HepG2 (cell line): ENCODE data around the gene NFILZ. TPM values are rescaled to one million over a fixed set of nuclear protein-coding genes. Genes with fewer than 3 reads are reported as not detected.

Experiments used
- ATAC-seq: fragments of 200-7000 bp; cut with Tn5 transposase; 3 replicates; pipeline ENCODE4 v1.9.1; 2020; ENCODE audit warnings: mild to moderate bottlenecking, moderate library complexity
- BruUV-seq: library from RNA; stranded (reverse); fragments of 400-500 nt; replicated peaks from 2 replicates; lab custom pipeline; 2021; lab: Mats Ljungman, UMichigan
- CTCF ChIA-PET: fragments of 300-600 bp; formaldehyde crosslinking; extraction: SDS; loops from one replicate; lab custom pipeline; 2021; ENCODE audit warnings: low total read pairs, inconsistent platforms, low intra/inter-chr PET ratio; lab: Yijun Ruan, JAX
- POLR2A ChIA-PET: fragments of 350-600 bp; sonication (Branson Sonifier 250); formaldehyde crosslinking; loops from one replicate; lab custom pipeline; 2020; ENCODE audit warnings: antibody characterized with exemption, inconsistent platforms; lab: Yijun Ruan, JAX
- DNase-seq: peaks from one replicate; pipeline ENCODE4 v3.0.0-alpha.2; 2015; ENCODE audit warnings: low spot score
- FAIRE-seq: peaks from 3 replicates; lab custom pipeline; 2011; peaks lifted over from hg19 to GRCh38; lab: Jason Lieb, UNC
- H2AFZ ChIP-seq: one replicate; pipeline ENCODE4 v1.6.1; 2011; ENCODE audit warnings: low read length, inconsistent platforms
- H3K27ac ChIP-seq: fragments of 300-600 bp; 3 replicates; pipeline ENCODE4 v1.8.0; 2011; ENCODE audit warnings: mixed run types, mild to moderate bottlenecking, mixed read lengths, low read length, inconsistent platforms; ENCODE audit not compliant: insufficient read depth; ENCODE audit errors: extremely low read length
- H3K27me3 ChIP-seq, 2 experiments: fragments of 200-600 bp in 1 of 2; 2 replicates in 1 of 2; 3 replicates in 1 of 2; pipeline versions ENCODE4 v1.6.0 to v1.8.0; 2011; ENCODE audit warnings: low read length in 2 of 2, mild to moderate bottlenecking in 2 of 2, moderate library complexity in 2 of 2, inconsistent platforms in 1 of 2; ENCODE audit not compliant: insufficient read depth in 2 of 2, control insufficient read depth in 1 of 2
- H3K36me3 ChIP-seq, 2 experiments: fragments of 200-600 bp in 1 of 2; replicated peaks in 1 of 2; 2 replicates in 1 of 2; 3 replicates in 1 of 2; pipeline versions ENCODE4 v1.5.1 to v1.8.0; 2011; ENCODE audit warnings: low read length in 2 of 2, inconsistent platforms in 1 of 2; ENCODE audit not compliant: insufficient read depth in 2 of 2, control insufficient read depth in 1 of 2
- H3K4me1 ChIP-seq: 2 replicates; pipeline ENCODE4 v1.5.1; 2012; ENCODE audit warnings: low read length, inconsistent platforms; ENCODE audit not compliant: insufficient read depth
- H3K4me2 ChIP-seq: 2 replicates; pipeline ENCODE4 v1.6.0; 2011; ENCODE audit warnings: low read depth, low read length, inconsistent platforms
- H3K4me3 ChIP-seq, 3 experiments: fragments of 200-600 bp in 1 of 3; sonication (generic), shearing (Covaris generic) in 1 of 3; replicated peaks in 1 of 3; 2 replicates each; pipeline ENCODE4 v1.5.1; 2011 to 2016; ENCODE audit warnings: low read length in 3 of 3, inconsistent platforms in 2 of 3, low read depth in 2 of 3, mild to moderate bottlenecking in 2 of 3, control low read depth in 1 of 3, mixed read lengths in 1 of 3; ENCODE audit not compliant: insufficient read depth in 1 of 3
- H3K79me2 ChIP-seq: one replicate; pipeline ENCODE4 v1.6.1; 2011; ENCODE audit warnings: low read length, inconsistent platforms; ENCODE audit not compliant: insufficient read depth
- H3K9ac ChIP-seq: 2 replicates; pipeline ENCODE4 v1.6.0; 2011; ENCODE audit warnings: mild to moderate bottlenecking, low read depth, low read length, inconsistent platforms; ENCODE audit not compliant: insufficient read depth
- H3K9me3 ChIP-seq: 2 replicates; pipeline ENCODE4 v1.5.1; 2012; ENCODE audit warnings: mild to moderate bottlenecking, low read length
- H4K20me1 ChIP-seq: 2 replicates; pipeline ENCODE4 v1.6.0; 2011; ENCODE audit warnings: inconsistent platforms, mild to moderate bottlenecking, low read length, moderate library complexity; ENCODE audit not compliant: insufficient read depth
- ATF4 ChIP-seq, 2 experiments: fragments of 450-650 bp in 1 of 2; sonication (generic) in 1 of 2; formaldehyde crosslinking; IDR thresholded peaks; 2 replicates each; pipeline versions ENCODE4 v1.5.0 to v1.8.0; 2020 to 2022; ENCODE audit warnings: mild to moderate bottlenecking in 1 of 2, missing genetic modification reagents in 1 of 2
- HES4 ChIP-seq: sonication (generic); formaldehyde crosslinking; IDR thresholded peaks from 2 replicates; pipeline ENCODE4 v1.9.0; 2021; ENCODE audit warnings: mild to moderate bottlenecking, missing genetic modification reagents, borderline replicate concordance
- NFYB ChIP-seq: sonication (generic); formaldehyde crosslinking; IDR thresholded peaks from 2 replicates; pipeline ENCODE4 v1.4.0; 2020; ENCODE audit warnings: missing genetic modification reagents
- PRDM10 ChIP-seq: sonication (generic); formaldehyde crosslinking; IDR thresholded peaks from 2 replicates; pipeline ENCODE4 v1.4.0; 2020; ENCODE audit warnings: low read depth, missing genetic modification reagents
- RFX5 ChIP-seq: IDR thresholded peaks from 2 replicates; pipeline ENCODE4 v1.6.1; 2011; ENCODE audit warnings: low read depth, low read length, improper control_type of control experiment
- SPEN ChIP-seq: sonication (generic); formaldehyde crosslinking; IDR thresholded peaks from 2 replicates; pipeline ENCODE4 v1.5.1; 2020; ENCODE audit warnings: low read depth, mild to moderate bottlenecking, missing genetic modification reagents
- ZNF280B ChIP-seq: sonication (generic); formaldehyde crosslinking; IDR thresholded peaks from 2 replicates; pipeline ENCODE4 v1.5.0; 2020; ENCODE audit warnings: missing genetic modification reagents, mild to moderate bottlenecking, borderline replicate concordance
- ZNF547 ChIP-seq: sonication (generic); formaldehyde crosslinking; IDR thresholded peaks from 2 replicates; pipeline ENCODE4 v1.5.1; 2020; ENCODE audit warnings: mild to moderate bottlenecking, missing genetic modification reagents
- ZNF652 ChIP-seq: IDR thresholded peaks from 2 replicates; pipeline ENCODE4 v1.6.1; 2016; ENCODE audit warnings: low read depth, borderline replicate concordance
- ZNF7 ChIP-seq: IDR thresholded peaks from 2 replicates; pipeline ENCODE4 v1.6.1; 2016; ENCODE audit warnings: missing biosample characterization, missing genetic modification reagents
- ZNF776 ChIP-seq: sonication (generic); formaldehyde crosslinking; IDR thresholded peaks from 2 replicates; pipeline ENCODE4 v1.4.0; 2020; ENCODE audit warnings: mild to moderate bottlenecking, missing genetic modification reagents
- WGBS: methylation state at CpG from one replicate; pipeline ENCODE4 v1.1.6; 2017; ENCODE audit warnings: low lambda C conversion rate; 5-methylcytosine and 5-hydroxymethylcytosine counted together
- in situ Hi-C: cut with HindIII; loops from 2 replicates; pipeline ENCODE4 v1.10.0; 2017; ENCODE audit warnings: low pct_unique_long_range_greater_than_20kb; ENCODE audit not compliant: extremely low pct_ligation_motif_present
- intact Hi-C: fragments of 100-400 bp; cut with micrococcal nuclease; formaldehyde crosslinking; loops from one replicate; pipeline ENCODE4 v1.10.0; 2022; ENCODE audit not compliant: unreplicated experiment
- polyA plus RNA-seq, 8 experiments: library from polyadenylated mRNA; depleted of rRNA in 3 of 8; stranded (reverse) in 7 of 8; unstranded in 1 of 8; fragments of >200 nt; fragmentation: Illumina TruSeq in 4 of 8; extraction: Trizol in 4 of 8; gene quantifications; 2 replicates each; pipeline versions ENCODE4 v1.2.1 to v1.2.3, GENCODE V29; 2011 to 2016; ENCODE audit warnings: low read depth in 4 of 8, missing spikeins in 1 of 8, mixed read lengths in 1 of 8; ENCODE audit not compliant: insufficient read depth in 1 of 8
- total RNA-seq, 5 experiments: library from RNA; depleted of rRNA; stranded (reverse); fragments of >200 nt; fragmentation: Illumina TruSeq; extraction: Trizol; gene quantifications; 2 replicates each; pipeline ENCODE4 v1.2.3, GENCODE V29; 2016; ENCODE audit warnings: low read depth in 1 of 5
- TF ChIP-seq, protein P1 (sequence below): sonication (generic); formaldehyde crosslinking; IDR thresholded peaks from 2 replicates; pipeline ENCODE4 v1.9.0; 2021; ENCODE audit warnings: missing genetic modification reagents, mild to moderate bottlenecking, borderline replicate concordance
- TF ChIP-seq, protein P2 (sequence below): sonication (generic); formaldehyde crosslinking; conservative IDR thresholded peaks from 2 replicates; pipeline ENCODE4 v1.8.0; 2022; ENCODE audit warnings: missing genetic modification reagents

The NFILZ gene
- total and polyA plus RNA-seq, 2 of the 13 experiments (the other 11 are each of a cell fraction or from before 2014, with no cell fraction given), result not detected

DNA sequence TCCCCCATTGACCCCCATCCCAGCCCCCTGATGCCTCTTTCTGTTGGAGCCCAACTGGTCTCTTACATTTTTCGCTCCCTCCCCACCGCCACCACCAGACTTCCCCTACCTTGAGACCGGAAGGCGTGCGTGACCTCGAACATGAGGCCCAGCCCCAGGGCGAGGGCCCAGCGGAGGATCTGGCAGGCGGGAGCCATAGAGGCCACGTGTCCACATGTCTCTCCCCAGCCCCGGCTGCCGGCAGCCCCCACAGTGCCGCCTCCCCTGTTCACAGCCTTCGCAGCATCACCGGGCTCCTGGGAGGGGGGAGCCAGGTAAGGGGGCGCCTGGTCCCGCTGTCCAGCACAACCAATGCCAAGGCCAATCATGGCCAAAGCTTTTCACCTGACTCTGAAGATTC, 24.9 kb upstream of the NFILZ start (continued):
- TF ChIP-seq, protein P1, sequence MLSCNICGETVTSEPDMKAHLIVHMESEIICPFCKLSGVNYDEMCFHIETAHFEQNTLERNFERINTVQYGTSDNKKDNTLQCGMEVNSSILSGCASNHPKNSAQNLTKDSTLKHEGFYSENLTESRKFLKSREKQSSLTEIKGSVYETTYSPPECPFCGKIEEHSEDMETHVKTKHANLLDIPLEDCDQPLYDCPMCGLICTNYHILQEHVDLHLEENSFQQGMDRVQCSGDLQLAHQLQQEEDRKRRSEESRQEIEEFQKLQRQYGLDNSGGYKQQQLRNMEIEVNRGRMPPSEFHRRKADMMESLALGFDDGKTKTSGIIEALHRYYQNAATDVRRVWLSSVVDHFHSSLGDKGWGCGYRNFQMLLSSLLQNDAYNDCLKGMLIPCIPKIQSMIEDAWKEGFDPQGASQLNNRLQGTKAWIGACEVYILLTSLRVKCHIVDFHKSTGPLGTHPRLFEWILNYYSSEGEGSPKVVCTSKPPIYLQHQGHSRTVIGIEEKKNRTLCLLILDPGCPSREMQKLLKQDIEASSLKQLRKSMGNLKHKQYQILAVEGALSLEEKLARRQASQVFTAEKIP (CRISPR knock-in tag), result no peak
- TF ChIP-seq NFYB (CRISPR knock-in tag), result no peak

- peaks cover 0 to 7% of the 10 kb centered on the region in 2 experiments; a peak in 2 of 5 replicates for H3K27me3 ChIP-seq
- ChIA-PET POLR2A (no interaction called here), CTCF (no interaction called here)
- FAIRE-seq (no peak), ATAC-seq (no peak), DNase-seq (no peak)
- no peak overlapping the region for H3K4me3 ChIP-seq
- no peak overlapping the region for H3K4me2 ChIP-seq
- WGBS, result 82% methylated on average over 4 of the region's 4 CpGs
- H2AFZ ChIP-seq, result no peak overlapping the region
- H3K9ac ChIP-seq, result no peak overlapping the region
- H3K27ac ChIP-seq, result no peak overlapping the region
- H3K36me3 ChIP-seq, result no peaks in the 10 kb centered on the region
- no peaks in the 10 kb centered on the region for H4K20me1 ChIP-seq
- peaks cover 4% of the 10 kb centered on the region; the same call in 1 of the 2 replicates for H3K9me3 ChIP-seq
- in situ Hi-C loops, result no loop called here
- H3K79me2 ChIP-seq, result no peaks in the 10 kb centered on the region
- intact Hi-C loops, result no loop called here
- H3K4me1 ChIP-seq, result peaks cover 15% of the 10 kb centered on the region
- BruUV-seq, result no TSS peak
- TF ChIP-seq ZNF547 (CRISPR knock-in tag), result no peak
- no peak for TF ChIP-seq PRDM10 (CRISPR knock-in tag)
- no peak for TF ChIP-seq ZNF280B (CRISPR knock-in tag)
- TF ChIP-seq, protein P2, sequence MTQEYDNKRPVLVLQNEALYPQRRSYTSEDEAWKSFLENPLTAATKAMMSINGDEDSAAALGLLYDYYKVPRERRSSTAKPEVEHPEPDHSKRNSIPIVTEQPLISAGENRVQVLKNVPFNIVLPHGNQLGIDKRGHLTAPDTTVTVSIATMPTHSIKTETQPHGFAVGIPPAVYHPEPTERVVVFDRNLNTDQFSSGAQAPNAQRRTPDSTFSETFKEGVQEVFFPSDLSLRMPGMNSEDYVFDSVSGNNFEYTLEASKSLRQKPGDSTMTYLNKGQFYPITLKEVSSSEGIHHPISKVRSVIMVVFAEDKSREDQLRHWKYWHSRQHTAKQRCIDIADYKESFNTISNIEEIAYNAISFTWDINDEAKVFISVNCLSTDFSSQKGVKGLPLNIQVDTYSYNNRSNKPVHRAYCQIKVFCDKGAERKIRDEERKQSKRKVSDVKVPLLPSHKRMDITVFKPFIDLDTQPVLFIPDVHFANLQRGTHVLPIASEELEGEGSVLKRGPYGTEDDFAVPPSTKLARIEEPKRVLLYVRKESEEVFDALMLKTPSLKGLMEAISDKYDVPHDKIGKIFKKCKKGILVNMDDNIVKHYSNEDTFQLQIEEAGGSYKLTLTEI (CRISPR knock-in tag), result no peak
- TF ChIP-seq ZNF7 (CRISPR knock-in tag), result no peak
- no peak for TF ChIP-seq SPEN
- TF ChIP-seq ATF4 (CRISPR knock-in tag; IDR thresholded peaks at IDR 0.05), result no peak
- no peak for TF ChIP-seq ZNF776
- TF ChIP-seq ZNF652, result no peak
- no peak for TF ChIP-seq RFX5
- TF ChIP-seq HES4 (CRISPR knock-in tag), result no peak
These were observed 23.0 kb upstream of the NFILZ start for GRCh38 chr19:8607386-8607785.
